Epithelial cell of proximal tubule (primary cell): ENCODE results near the gene MTSS2. TPM values are rescaled to one million over a fixed set of nuclear protein-coding genes. Genes with fewer than 3 reads are reported as not detected.

Experiments used
- DNase-seq: peaks from one replicate; pipeline ENCODE4 v3.0.0-alpha.2; 2011; ENCODE audit warnings: low read depth
- H3K4me3 ChIP-seq: 2 replicates; pipeline ENCODE4 v1.5.1; 2011; ENCODE audit warnings: low read depth, mild to moderate bottlenecking, low read length
- CTCF ChIP-seq: conservative IDR thresholded peaks from 2 replicates; pipeline ENCODE4 v1.5.1; 2012; ENCODE audit warnings: low read depth, mild to moderate bottlenecking, low read length
- total RNA-seq: library from RNA; depleted of rRNA; stranded (reverse); fragments of >200 nt; gene quantifications from 2 replicates; pipeline ENCODE4 v1.2.3, GENCODE V29; 2015

MTSS2 gene
- total RNA-seq, 1 donor from 2014 or later, result 12.6 TPM

- no peak overlapping the region for H3K4me3 ChIP-seq
- no peak for TF ChIP-seq CTCF
- DNase-seq, result no peak
These were observed 19.8 kb downstream of the MTSS2 start for GRCh38 chr16:70665806-70666735.

GRCh38 chr16:70665113-70665694 is 20.6 kb downstream of the MTSS2 start:
- DNase-seq, result no peak
- no peak for TF ChIP-seq CTCF
- no peak overlapping the region for H3K4me3 ChIP-seq

- H3K4me3 ChIP-seq, result no peak overlapping the region
- DNase-seq, result no peak
- no peak for TF ChIP-seq CTCF
These were observed 21.3 kb downstream of the MTSS2 start for GRCh38 chr16:70664325-70665112.

- TF ChIP-seq CTCF, result no peak
- no peak overlapping the region for H3K4me3 ChIP-seq
- no peak for DNase-seq
These were observed 22.1 kb downstream of the MTSS2 start for GRCh38 chr16:70663524-70664324.

GRCh38 chr16:70662991-70663523 is 22.8 kb downstream of the MTSS2 start:
- TF ChIP-seq CTCF, result no peak
- no peak for DNase-seq
- H3K4me3 ChIP-seq, result no peak overlapping the region
